Tibial nerve (tissue), 4 donors: Measurements from ENCODE around the gene NSUN2. TPM values are rescaled to one million over a fixed set of nuclear protein-coding genes. Genes with fewer than 3 reads are reported as not detected.

Experiments
- DNase-seq, 2 donors: peaks; one replicate each; pipeline ENCODE4 v3.0.0-alpha.2; 2019; ENCODE audit warnings: low spot score in 2 of 2
- H3K27ac ChIP-seq, 4 donors: fragments of 200-600 bp; sonication (generic) in 3 of 4; one replicate each; pipeline ENCODE4 v1.5.1; 2017 to 2019; ENCODE audit warnings: mild to moderate bottlenecking in 1 of 4
- H3K27me3 ChIP-seq, 2 donors: fragments of 200-600 bp; sonication (generic) in 1 of 2; one replicate each; pipeline versions ENCODE4 v1.5.1 to v1.6.0; 2017 to 2019
- H3K36me3 ChIP-seq, 3 donors: fragments of 200-600 bp; sonication (generic); one replicate each; pipeline ENCODE4 v1.5.1; 2018 to 2019
- H3K4me1 ChIP-seq, 4 donors: fragments of 200-600 bp; sonication (generic) in 3 of 4; one replicate each; pipeline ENCODE4 v1.5.1; 2017 to 2019
- H3K4me3 ChIP-seq, 4 donors: fragments of 200-600 bp; sonication (generic) in 3 of 4; one replicate each; pipeline ENCODE4 v1.5.1; 2017 to 2019; ENCODE audit warnings: mild to moderate bottlenecking in 1 of 4, moderate library complexity in 1 of 4
- H3K9me3 ChIP-seq, 4 donors: fragments of 200-600 bp; sonication (generic) in 3 of 4; one replicate each; pipeline ENCODE4 v1.5.1; 2017 to 2019
- EP300 ChIP-seq, 2 donors: sonication (generic); formaldehyde crosslinking; IDR thresholded peaks; one replicate each; pipeline ENCODE4 v1.6.1; 2017; ENCODE audit warnings: antibody characterized with exemption in 2 of 2, mild to moderate bottlenecking in 1 of 2
- POLR2A ChIP-seq, 2 donors: fragments of 450-650 bp; IDR thresholded peaks; one replicate each; pipeline ENCODE4 v1.6.1; 2017; ENCODE audit warnings: antibody characterized with exemption in 2 of 2, mild to moderate bottlenecking in 2 of 2, moderate library complexity in 2 of 2
- WGBS, 2 donors: methylation state at CpG; one replicate each; pipeline ENCODE4 v1.1.5; 2018; 5-methylcytosine and 5-hydroxymethylcytosine counted together
- total RNA-seq, 4 donors: library from RNA; depleted of rRNA; stranded (reverse); fragments of >200 nt; gene quantifications; one replicate each; pipeline ENCODE4 v1.1.0, GENCODE V29; 2016
- TF ChIP-seq, protein P1 (sequence below), 5 experiments: fragments of 200-600 bp in 3 of 5; fragments of 450-650 bp in 2 of 5; sonication (generic) in 3 of 5; IDR thresholded peaks; one replicate each; pipeline ENCODE4 v1.5.1; 2016 to 2019; ENCODE audit warnings: antibody characterized with exemption in 5 of 5, mild to moderate bottlenecking in 3 of 5, moderate library complexity in 2 of 5

Gene NSUN2
- total RNA-seq, 4 donors from 2014 or later = 43.5 to 73.5 (median 58.5) TPM

DNA sequence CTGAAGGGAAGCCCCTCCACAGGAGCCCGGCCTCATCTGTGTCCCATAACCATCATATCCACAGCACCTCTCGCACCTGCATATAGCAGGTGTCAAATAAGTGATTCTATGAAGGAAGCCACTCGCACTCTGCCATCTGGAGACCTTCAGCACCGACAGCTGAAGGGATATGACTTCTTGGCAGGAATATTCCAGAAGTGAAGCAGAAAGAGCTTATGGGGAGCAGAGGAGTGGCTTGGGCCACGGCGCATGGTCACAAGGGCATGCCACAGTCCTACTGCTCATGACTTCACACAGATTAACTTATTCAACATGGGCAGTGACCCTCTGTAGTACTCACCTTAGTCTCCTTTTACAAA, 80.9 kb downstream of the NSUN2 start:
- 94 to 95% methylated on average over 6 of the region's 6 CpGs for WGBS, 2 donors
- TF ChIP-seq EP300 (IDR thresholded peaks at IDR 0.05) (no peak), POLR2A (IDR thresholded peaks at IDR 0.05) (no peak)
- TF ChIP-seq, protein P1, sequence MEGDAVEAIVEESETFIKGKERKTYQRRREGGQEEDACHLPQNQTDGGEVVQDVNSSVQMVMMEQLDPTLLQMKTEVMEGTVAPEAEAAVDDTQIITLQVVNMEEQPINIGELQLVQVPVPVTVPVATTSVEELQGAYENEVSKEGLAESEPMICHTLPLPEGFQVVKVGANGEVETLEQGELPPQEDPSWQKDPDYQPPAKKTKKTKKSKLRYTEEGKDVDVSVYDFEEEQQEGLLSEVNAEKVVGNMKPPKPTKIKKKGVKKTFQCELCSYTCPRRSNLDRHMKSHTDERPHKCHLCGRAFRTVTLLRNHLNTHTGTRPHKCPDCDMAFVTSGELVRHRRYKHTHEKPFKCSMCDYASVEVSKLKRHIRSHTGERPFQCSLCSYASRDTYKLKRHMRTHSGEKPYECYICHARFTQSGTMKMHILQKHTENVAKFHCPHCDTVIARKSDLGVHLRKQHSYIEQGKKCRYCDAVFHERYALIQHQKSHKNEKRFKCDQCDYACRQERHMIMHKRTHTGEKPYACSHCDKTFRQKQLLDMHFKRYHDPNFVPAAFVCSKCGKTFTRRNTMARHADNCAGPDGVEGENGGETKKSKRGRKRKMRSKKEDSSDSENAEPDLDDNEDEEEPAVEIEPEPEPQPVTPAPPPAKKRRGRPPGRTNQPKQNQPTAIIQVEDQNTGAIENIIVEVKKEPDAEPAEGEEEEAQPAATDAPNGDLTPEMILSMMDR (IDR thresholded peaks at IDR 0.05) = no peak
- H3K4me3 ChIP-seq = no peak overlapping the region
- no peaks in the 10 kb centered on the region for H3K4me1 ChIP-seq
- H3K36me3 ChIP-seq = no peaks in the 10 kb centered on the region
- DNase-seq = no peak
- no peak overlapping the region for H3K27ac ChIP-seq
- H3K27me3 ChIP-seq = no peaks in the 10 kb centered on the region
- no peaks in the 10 kb centered on the region for H3K9me3 ChIP-seq

DNA sequence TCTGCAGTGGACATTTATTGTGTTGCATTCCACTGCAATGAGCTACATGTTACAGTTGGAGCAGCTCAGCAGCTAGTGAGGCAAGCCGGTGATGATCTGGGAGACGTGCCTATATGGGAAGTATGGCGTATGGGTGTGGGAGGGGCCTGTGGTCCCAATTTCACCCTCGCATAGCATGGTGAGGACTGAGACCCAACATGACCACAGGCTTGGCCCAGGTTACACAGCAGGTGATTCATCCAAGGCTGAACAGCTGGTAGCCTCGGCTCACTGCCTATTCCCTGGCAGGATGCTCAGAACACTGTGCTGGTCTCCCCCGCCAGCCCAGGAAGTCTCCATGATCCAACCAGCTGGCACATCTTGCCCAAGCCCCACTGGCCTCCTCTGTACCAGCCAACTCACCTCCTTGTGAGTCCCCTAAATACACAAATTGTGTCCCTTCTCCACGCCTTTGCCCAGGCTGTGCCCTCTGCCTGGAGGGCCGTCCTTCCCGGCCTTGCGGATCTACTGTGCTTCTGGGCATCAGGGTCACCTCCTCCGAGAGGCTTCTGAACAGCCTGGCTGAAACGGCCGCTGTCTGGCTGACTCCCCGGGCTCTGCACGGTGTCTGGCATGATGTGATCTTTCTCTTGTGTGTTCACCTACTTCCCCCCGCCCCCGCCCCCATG, 81.4 kb downstream of the NSUN2 start:
- no peaks in the 10 kb centered on the region for H3K27me3 ChIP-seq
- H3K4me1 ChIP-seq = no peaks in the 10 kb centered on the region
- no peak for DNase-seq
- no peak overlapping the region for H3K27ac ChIP-seq
- no peaks in the 10 kb centered on the region for H3K36me3 ChIP-seq
- 90 to 92% methylated on average over 17 of the region's 17 CpGs for WGBS, 2 donors
- H3K9me3 ChIP-seq = no peaks in the 10 kb centered on the region
- H3K4me3 ChIP-seq = no peak overlapping the region
- TF ChIP-seq POLR2A (IDR thresholded peaks at IDR 0.05) (no peak), EP300 (IDR thresholded peaks at IDR 0.05) (no peak)
- TF ChIP-seq, protein P1 (IDR thresholded peaks at IDR 0.05) = no peak

DNA sequence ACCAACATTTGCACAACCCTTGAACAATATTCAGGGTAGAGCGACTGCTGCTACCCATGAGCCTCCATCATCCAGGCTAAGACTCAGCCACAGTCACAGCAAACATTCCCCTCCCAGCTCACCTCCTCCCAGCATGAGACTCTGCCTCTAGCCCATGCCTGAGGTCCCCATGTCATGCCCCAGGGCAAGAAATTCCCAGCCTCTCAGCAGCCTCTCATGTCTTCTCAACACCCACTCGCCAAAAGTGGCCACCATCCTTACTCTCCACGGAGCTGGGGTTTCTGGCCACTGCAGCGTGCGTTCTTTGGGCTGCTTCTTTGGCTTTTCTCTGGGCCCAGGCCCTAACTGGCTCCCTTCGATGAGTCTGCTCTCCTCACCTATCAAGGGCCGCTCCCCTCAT, 82.2 kb downstream of the NSUN2 start:
- DNase-seq = no peak
- TF ChIP-seq, protein P1 (IDR thresholded peaks at IDR 0.05) = no peak
- TF ChIP-seq EP300 (IDR thresholded peaks at IDR 0.05) = no peak
- TF ChIP-seq POLR2A (IDR thresholded peaks at IDR 0.05) = no peak
- WGBS, 2 donors = 90 to 94% methylated on average over 7 of the region's 7 CpGs
- no peaks in the 10 kb centered on the region for H3K36me3 ChIP-seq
- H3K4me3 ChIP-seq = no peak overlapping the region
- no peaks in the 10 kb centered on the region for H3K9me3 ChIP-seq
- no peak overlapping the region for H3K27ac ChIP-seq
- H3K4me1 ChIP-seq = no peaks in the 10 kb centered on the region
- no peaks in the 10 kb centered on the region for H3K27me3 ChIP-seq

Other genes starting within 250 kb of the NSUN2 start
- gene UBE2QL1, start 184.2 kb downstream of the NSUN2 start, total RNA-seq = 1 to 10 TPM in 1 of 4 donors, under 1 TPM in 3; 0.22 to 1.0 (median 0.50) TPM
- gene SRD5A1, start 396 bp upstream of the NSUN2 start, total RNA-seq = 10 to 100 TPM in 1 of 4 donors, 1 to 10 TPM in 3; 3.5 to 11.5 (median 6.9) TPM
- 10 to 100 TPM; 22.7 to 34.1 (median 29.2) TPM for gene TENT4A, start 80.4 kb upstream of the NSUN2 start, total RNA-seq